Endothelial cell of umbilical vein (primary cell): ENCODE results near the gene ZBTB17. TPM values are rescaled to one million over a fixed set of nuclear protein-coding genes. Genes with fewer than 3 reads are reported as not detected.
A peak's percentile ranks its signal among the peaks of the same experiment; 100 is the strongest.

Experiments
- BruUV-seq: library from RNA; stranded (reverse); fragments of 400-500 nt; replicated peaks from 2 replicates; lab custom pipeline; 2021; lab: Mats Ljungman, UMichigan
- CTCF ChIA-PET: fragments of 300-600, 350-600 bp; sonication (Branson Sonifier 250); formaldehyde crosslinking; loops from one replicate; lab custom pipeline; 2021; ENCODE audit warnings: antibody characterized with exemption, inconsistent platforms; lab: Charles Lee
- POLR2A ChIA-PET: fragments of 300-600, 350-600 bp; sonication (Branson Sonifier 250); formaldehyde crosslinking; loops from one replicate; lab custom pipeline; 2021; ENCODE audit warnings: antibody characterized with exemption, inconsistent platforms; lab: Charles Lee
- DNase-seq: peaks from one replicate; pipeline ENCODE4 v3.0.0-alpha.2; 2011; ENCODE audit warnings: low read depth, low spot score
- FAIRE-seq: peaks from 2 replicates; lab custom pipeline; 2011; peaks lifted over from hg19 to GRCh38; lab: Jason Lieb, UNC
- H2AFZ ChIP-seq: 2 replicates; pipeline ENCODE4 v1.6.0; 2012; ENCODE audit warnings: low read depth, low read length, control low read depth, inconsistent platforms
- H3K27ac ChIP-seq: 2 replicates; pipeline ENCODE4 v1.5.1; 2011; ENCODE audit warnings: low read depth, mild to moderate bottlenecking, control low read depth, low read length, moderate library complexity; ENCODE audit not compliant: insufficient read depth
- H3K27me3 ChIP-seq, 2 experiments: 2 replicates each; pipeline versions ENCODE4 v1.6.0 to v1.6.1; 2011; ENCODE audit warnings: low read length in 2 of 2, mixed read lengths in 1 of 2; ENCODE audit not compliant: control insufficient read depth in 2 of 2, insufficient read depth in 2 of 2
- H3K36me3 ChIP-seq, 2 experiments: 2 replicates in 1 of 2; 3 replicates in 1 of 2; pipeline ENCODE4 v1.5.1; 2011; ENCODE audit warnings: low read length in 2 of 2, mild to moderate bottlenecking in 1 of 2, moderate library complexity in 1 of 2; ENCODE audit not compliant: control insufficient read depth in 2 of 2, insufficient read depth in 2 of 2; ENCODE audit errors: extremely low read depth in 1 of 2
- H3K4me1 ChIP-seq: 3 replicates; pipeline ENCODE4 v1.5.1; 2011; ENCODE audit warnings: mild to moderate bottlenecking, low read length; ENCODE audit not compliant: control insufficient read depth, insufficient read depth; ENCODE audit errors: extremely low read depth
- H3K4me2 ChIP-seq: 2 replicates; pipeline ENCODE4 v1.6.1; 2011; ENCODE audit warnings: low read length, control low read depth, mixed read lengths; ENCODE audit not compliant: insufficient read depth
- H3K4me3 ChIP-seq, 3 experiments: fragments of 200-600 bp in 1 of 3; sonication (generic), shearing (Covaris generic) in 1 of 3; replicated peaks in 1 of 3; 2 replicates each; pipeline ENCODE4 v1.5.1; 2011 to 2016; ENCODE audit warnings: control low read depth in 3 of 3, low read length in 3 of 3, mild to moderate bottlenecking in 2 of 3, inconsistent platforms in 1 of 3, low read depth in 1 of 3, moderate library complexity in 1 of 3; ENCODE audit not compliant: insufficient read depth in 1 of 3
- H3K79me2 ChIP-seq: 2 replicates; pipeline ENCODE4 v1.6.0; 2012; ENCODE audit warnings: low read length, inconsistent platforms; ENCODE audit not compliant: control insufficient read depth, insufficient read depth
- H3K9ac ChIP-seq: replicated peaks from 2 replicates; pipeline ENCODE3; 2011; ENCODE audit warnings: low read length, control low read depth; ENCODE audit not compliant: insufficient read depth; ENCODE audit errors: extremely low read depth
- H3K9me1 ChIP-seq: replicated peaks from 3 replicates; pipeline ENCODE4 v1.6.0; 2011; ENCODE audit warnings: mild to moderate bottlenecking, low read length; ENCODE audit not compliant: control insufficient read depth, insufficient read depth; ENCODE audit errors: extremely low read depth
- H3K9me3 ChIP-seq: replicated peaks from 2 replicates; pipeline ENCODE4 v1.5.1; 2012; ENCODE audit warnings: low read length, inconsistent platforms; ENCODE audit not compliant: control insufficient read depth, insufficient read depth
- H4K20me1 ChIP-seq: replicated peaks from 2 replicates; pipeline ENCODE3; 2011; ENCODE audit warnings: mild to moderate bottlenecking, low read length; ENCODE audit not compliant: control insufficient read depth, insufficient read depth; ENCODE audit errors: extremely low read depth
- EZH2 ChIP-seq: IDR thresholded peaks from 2 replicates; pipeline ENCODE4 v1.6.1; 2012; ENCODE audit warnings: borderline replicate concordance, low read depth, mild to moderate bottlenecking, moderate library complexity, low read length, inconsistent platforms; ENCODE audit not compliant: severe bottlenecking
- FOS ChIP-seq: IDR thresholded peaks from 2 replicates; pipeline ENCODE4 v1.6.1; 2011; ENCODE audit warnings: mild to moderate bottlenecking, low read length, moderate library complexity, borderline replicate concordance; ENCODE audit not compliant: insufficient read depth
- GATA2 ChIP-seq: IDR thresholded peaks from 2 replicates; pipeline ENCODE4 v1.7.0; 2011; ENCODE audit warnings: low read depth, mild to moderate bottlenecking, moderate library complexity, mixed read lengths, low read length; ENCODE audit not compliant: insufficient read length, insufficient read depth
- JUN ChIP-seq: IDR thresholded peaks from 2 replicates; pipeline ENCODE4 v1.6.1; 2011; ENCODE audit warnings: borderline replicate concordance, low read depth; ENCODE audit not compliant: insufficient read length, insufficient read depth
- MAX ChIP-seq: IDR thresholded peaks from 2 replicates; pipeline ENCODE4 v1.6.1; 2011; ENCODE audit not compliant: insufficient read depth, insufficient read length
- MYC ChIP-seq: IDR thresholded peaks from one replicate; pipeline ENCODE4 v1.6.1; 2011; ENCODE audit warnings: mild to moderate bottlenecking, low read depth, low read length
- POLR2A ChIP-seq: IDR thresholded peaks from 2 replicates; pipeline ENCODE4 v1.6.1; 2012; ENCODE audit warnings: low read depth, mild to moderate bottlenecking, control low read depth, low read length
- POLR2AphosphoS5 ChIP-seq: IDR thresholded peaks from 2 replicates; pipeline ENCODE4 v1.6.1; 2012; ENCODE audit warnings: low read depth, mild to moderate bottlenecking, control low read depth, low read length, moderate library complexity; ENCODE audit not compliant: insufficient read depth
- dilution Hi-C: fragments of 300-500 bp; cut with MboI; formaldehyde crosslinking; loops from one replicate; pipeline ENCODE4 v1.15.0; 2019; ENCODE audit warnings: low sequenced_read_pairs; ENCODE audit not compliant: extremely low pct_ligation_motif_present
- intact Hi-C: fragments of 100-400 bp; cut with micrococcal nuclease; formaldehyde crosslinking; loops from one replicate; pipeline ENCODE4 v1.10.0; 2022
- polyA plus RNA-seq, 4 experiments: library from polyadenylated mRNA; depleted of rRNA in 3 of 4; stranded (reverse) in 3 of 4; unstranded in 1 of 4; fragments of >200 nt; gene quantifications; 2 replicates each; pipeline versions ENCODE4 v1.2.1 to v1.2.3, GENCODE V29; 2011 to 2012; ENCODE audit warnings: missing spikeins in 1 of 4
- total RNA-seq: library from RNA; stranded (reverse); gene quantifications from 2 replicates; pipeline ENCODE4 v1.2.3, GENCODE V29; 2021
- TF ChIP-seq, protein P1 (sequence below), 2 donors: IDR thresholded peaks; 1 replicate in 1 of 2; 2 replicates in 1 of 2; pipeline ENCODE4 v1.5.1; 2011; ENCODE audit warnings: low read length in 2 of 2, mild to moderate bottlenecking in 2 of 2, moderate library complexity in 2 of 2, control low read depth in 1 of 2, inconsistent platforms in 1 of 2, low read depth in 1 of 2; ENCODE audit not compliant: insufficient read depth in 1 of 2; ENCODE audit errors: extremely low read depth in 1 of 2

The ZBTB17 gene
- total and polyA plus RNA-seq, 2 donors (not counting 3 experiments of a cell fraction or from before 2014, with no cell fraction given): 43.9 to 72.7 TPM

DNA sequence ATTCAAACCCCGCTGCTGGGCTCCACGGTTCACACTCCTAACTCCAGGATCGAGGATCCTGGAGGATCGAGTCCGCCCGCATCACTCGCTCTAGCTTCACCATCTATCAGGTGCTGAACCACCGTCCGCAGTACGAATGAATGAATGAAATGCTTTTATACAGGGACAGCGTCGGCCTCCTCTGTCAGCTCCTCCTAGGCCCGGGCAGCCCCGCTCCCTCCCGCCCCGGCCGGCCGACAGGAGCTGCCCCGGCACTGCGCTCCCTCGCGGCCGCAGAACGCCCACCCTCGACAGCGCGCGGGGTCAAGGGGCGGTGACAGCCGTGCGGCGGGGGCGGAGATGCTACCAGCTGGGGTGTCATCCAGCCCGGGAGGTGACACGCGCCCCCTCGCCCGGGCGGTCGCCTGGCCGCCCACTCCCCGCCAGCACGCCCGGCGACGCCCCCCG lies 520 bp downstream of the ZBTB17 start:
- POLR2A ChIA-PET: interaction anchor here (1.3 kb wide), 1 partner anchor 25 kb away, joined by 3 read pairs; no protein-coding TSS in a partner anchor
- TF ChIP-seq FOS: no peak
- TF ChIP-seq, protein P1, sequence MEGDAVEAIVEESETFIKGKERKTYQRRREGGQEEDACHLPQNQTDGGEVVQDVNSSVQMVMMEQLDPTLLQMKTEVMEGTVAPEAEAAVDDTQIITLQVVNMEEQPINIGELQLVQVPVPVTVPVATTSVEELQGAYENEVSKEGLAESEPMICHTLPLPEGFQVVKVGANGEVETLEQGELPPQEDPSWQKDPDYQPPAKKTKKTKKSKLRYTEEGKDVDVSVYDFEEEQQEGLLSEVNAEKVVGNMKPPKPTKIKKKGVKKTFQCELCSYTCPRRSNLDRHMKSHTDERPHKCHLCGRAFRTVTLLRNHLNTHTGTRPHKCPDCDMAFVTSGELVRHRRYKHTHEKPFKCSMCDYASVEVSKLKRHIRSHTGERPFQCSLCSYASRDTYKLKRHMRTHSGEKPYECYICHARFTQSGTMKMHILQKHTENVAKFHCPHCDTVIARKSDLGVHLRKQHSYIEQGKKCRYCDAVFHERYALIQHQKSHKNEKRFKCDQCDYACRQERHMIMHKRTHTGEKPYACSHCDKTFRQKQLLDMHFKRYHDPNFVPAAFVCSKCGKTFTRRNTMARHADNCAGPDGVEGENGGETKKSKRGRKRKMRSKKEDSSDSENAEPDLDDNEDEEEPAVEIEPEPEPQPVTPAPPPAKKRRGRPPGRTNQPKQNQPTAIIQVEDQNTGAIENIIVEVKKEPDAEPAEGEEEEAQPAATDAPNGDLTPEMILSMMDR (IDR thresholded peaks at IDR 0.05; ENCODE audit: extremely low read depth in 1 of 2, insufficient read depth in 1 of 2, low read depth in 1 of 2, low read length in 2 of 2): peak in 1 of 2 donors; percentile 30
- Histone ChIP-seq H3K4me3 (peak overlapping the region; percentile 61 to 92 (median 88)), H3K9me3 (no peaks in the 10 kb centered on the region), H2AFZ (peak overlapping the region; percentile 82), H3K36me3 (peaks cover 7 to 10% of the 10 kb centered on the region in 2 experiments), H3K27me3 (no peaks in the 10 kb centered on the region), H3K9ac (peak overlapping the region; percentile 78), H3K4me2 (peak overlapping the region; percentile 80), H3K4me1 (peaks cover 7% of the 10 kb centered on the region), H3K9me1 (no peaks in the 10 kb centered on the region), H4K20me1 (peaks cover 2% of the 10 kb centered on the region), H3K79me2 (peaks cover 44% of the 10 kb centered on the region), H3K27ac (peak overlapping the region; percentile 33)
- dilution Hi-C loops: no loop called here
- CTCF ChIA-PET: interaction anchor here (0.6 to 2.8 kb wide), 10 partner anchors 14 to 183 kb away, joined by 3 to 18 read pairs (median 4); no protein-coding TSS in a partner anchor
- peak; percentile 4 for FAIRE-seq
- peak; percentile 62 for DNase-seq
- intact Hi-C loops: loop anchor here (2.0 kb wide), 1 partner anchor 17 kb away; no protein-coding TSS in a partner anchor
- no TSS peak for BruUV-seq

- intact Hi-C loops (loop anchor here (2.0 kb wide), 1 partner anchor 16 kb away; no protein-coding TSS in a partner anchor), dilution Hi-C loops (no loop called here)
- TF ChIP-seq MAX (no peak), POLR2AphosphoS5 (no peak), FOS (no peak), MYC (no peak), JUN (no peak), EZH2 (no peak), POLR2A (no peak), GATA2 (no peak)
- TF ChIP-seq, protein P1 (IDR thresholded peaks at IDR 0.05; ENCODE audit: extremely low read depth in 1 of 2, insufficient read depth in 1 of 2, low read depth in 1 of 2, low read length in 2 of 2): no peak
- Histone ChIP-seq H3K27ac (no peak overlapping the region), H3K9me3 (no peaks in the 10 kb centered on the region), H3K9me1 (no peaks in the 10 kb centered on the region), H2AFZ (no peak overlapping the region), H3K4me2 (peak overlapping the region; percentile 80), H3K9ac (peak overlapping the region; percentile 78), H3K36me3 (peaks cover 7 to 10% of the 10 kb centered on the region in 2 experiments), H4K20me1 (peaks cover 2% of the 10 kb centered on the region), H3K4me3 (peak overlapping the region; percentile 61 to 92 (median 88)), H3K27me3 (no peaks in the 10 kb centered on the region), H3K79me2 (peaks cover 47% of the 10 kb centered on the region), H3K4me1 (peaks cover 7% of the 10 kb centered on the region)
- ChIA-PET CTCF (interaction anchor here (0.7 to 2.8 kb wide), 7 partner anchors 13 to 183 kb away, joined by 3 to 18 read pairs (median 5); no protein-coding TSS in a partner anchor), POLR2A (interaction anchor here (0.6 kb wide), 2 partner anchors 68 to 170 kb away, joined by 3 to 4 read pairs; no protein-coding TSS in a partner anchor)
- FAIRE-seq (no peak), DNase-seq (no peak)
- BruUV-seq: TSS peak; percentile 53
Measured at GRCh38 chr1:15974855-15975254, 1.0 kb downstream of the ZBTB17 start.
